Stimulated activated naive CD8-positive, alpha-beta T cell treated with anti-CD3 and anti-CD28 coated beads, Interleukin-15, Interleukin-2, amounts not matched to agents 100 ng/mL and 50 ng/mL, for 24 hours (primary cell): ENCODE measurements around the gene FAM151B.
"Not testable (repeated sequence)": the region's sequence is repeated elsewhere in the genome, so short reads cannot be mapped to it uniquely, and the experiment has no call there.

Source experiments
- H3K27ac Mint-ChIP-seq: one replicate; pipeline ENCODE4 v1.8.0; 2021; ENCODE audit warnings: mild to moderate bottlenecking, mixed read lengths
- H3K27me3 Mint-ChIP-seq: one replicate; pipeline ENCODE4 v1.8.0; 2021; ENCODE audit warnings: mixed read lengths
- H3K36me3 Mint-ChIP-seq: one replicate; pipeline ENCODE4 v1.8.0; 2021; ENCODE audit warnings: low read depth, mixed read lengths
- H3K4me1 Mint-ChIP-seq: one replicate; pipeline ENCODE4 v1.8.0; 2021; ENCODE audit warnings: low read depth, mixed read lengths
- H3K4me3 Mint-ChIP-seq: one replicate; pipeline ENCODE4 v1.8.0; 2021; ENCODE audit warnings: mild to moderate bottlenecking, mixed read lengths
- H3K9me3 Mint-ChIP-seq: one replicate; pipeline ENCODE4 v1.8.0; 2021; ENCODE audit warnings: mixed read lengths

Gene FAM151B, protein sequence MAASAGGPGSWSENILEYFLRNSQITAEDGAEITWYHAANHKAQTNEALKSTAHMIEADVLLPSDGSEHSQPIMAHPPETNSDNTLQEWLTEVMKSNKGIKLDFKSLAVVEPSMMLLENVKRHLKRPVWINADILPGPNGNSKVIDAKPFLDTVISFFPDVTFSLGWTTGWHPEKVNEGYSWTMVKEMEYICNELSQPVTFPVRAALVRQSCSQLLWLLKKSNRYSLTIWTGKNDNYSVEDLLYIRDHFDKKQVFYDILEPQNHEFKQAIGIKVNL

DNA sequence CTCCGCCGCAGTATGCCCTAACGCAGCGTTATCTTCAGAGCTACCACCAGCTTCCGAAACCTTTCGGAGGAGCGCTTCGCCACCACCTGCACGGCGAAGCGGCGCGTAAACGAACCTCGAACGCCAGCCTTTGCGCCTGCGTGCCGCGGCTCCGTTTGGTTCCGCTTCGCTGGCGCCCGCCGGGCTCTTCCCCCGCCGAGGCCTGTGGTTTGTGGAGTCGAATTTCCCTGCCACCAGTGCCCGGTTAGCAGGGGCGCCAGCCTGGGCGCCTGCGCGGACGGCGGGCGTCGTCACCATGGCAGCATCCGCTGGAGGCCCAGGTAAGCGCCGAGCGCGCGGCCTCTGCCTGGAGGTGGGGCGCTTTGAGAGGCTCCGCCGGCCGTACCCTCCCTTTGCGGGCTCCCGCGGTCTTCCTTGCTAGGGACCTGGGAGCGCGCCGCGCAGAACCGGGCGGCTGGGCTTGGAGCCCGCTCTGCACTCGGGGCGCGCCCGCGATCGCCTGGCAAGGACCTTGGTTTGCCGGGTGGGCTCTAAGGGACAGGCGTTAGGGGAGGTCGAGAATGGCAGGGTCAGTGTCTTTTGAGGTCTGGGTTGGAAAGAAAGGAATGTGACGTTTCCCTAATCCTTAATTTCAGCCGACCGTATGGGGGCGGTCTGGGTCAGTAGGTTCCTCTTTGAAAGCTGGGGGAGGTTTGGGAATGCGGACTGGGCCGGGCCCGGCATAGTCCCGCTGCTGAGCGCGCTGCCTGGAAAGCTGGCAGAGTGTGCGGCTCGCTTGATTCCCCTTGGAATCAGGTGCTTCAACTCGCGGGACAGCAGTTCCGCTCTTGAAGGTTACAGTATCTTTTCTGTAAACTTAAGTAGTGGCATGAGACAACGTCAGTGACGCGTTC, at the start of gene FAM151B:
Gene FAM151B, plus strand, starts transcription at position 272 of the 893 bp plus-strand sequence. Its CDS starts 24 bp downstream, at position 296.
- Mint-ChIP-seq H3K27me3 (peaks cover 29% of the 10 kb centered on the region), H3K4me3 (peak within 1 kb of the TSS; percentile 81), H3K36me3 (peaks cover 5% of the 10 kb centered on the region), H3K4me1 (peaks cover 19% of the 10 kb centered on the region), H3K9me3 (peaks cover under 1% of the 10 kb centered on the region), H3K27ac (no peak within 1 kb of the TSS)

DNA sequence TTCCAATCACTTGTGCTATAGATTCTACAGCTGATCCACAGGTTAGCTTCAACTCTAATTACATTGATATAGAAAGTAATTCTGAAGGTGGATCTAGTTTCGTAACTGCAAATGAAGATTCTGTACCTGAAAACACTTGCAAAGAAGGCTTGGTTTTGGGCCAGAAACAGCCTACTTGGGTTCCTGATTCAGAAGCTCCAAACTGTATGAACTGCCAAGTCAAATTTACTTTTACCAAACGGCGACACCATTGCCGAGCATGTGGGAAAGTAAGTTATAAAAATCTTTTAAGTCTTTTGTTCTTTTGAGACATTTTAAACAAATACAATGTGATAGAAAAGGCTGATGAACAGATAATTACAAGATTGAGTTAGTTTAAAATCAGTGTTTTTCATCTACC, 49.2 kb upstream of the FAM151B start:
- Mint-ChIP-seq H3K9me3 (no peaks in the 10 kb centered on the region), H3K4me3 (no peak overlapping the region), H3K27me3 (no peaks in the 10 kb centered on the region), H3K4me1 (no peaks in the 10 kb centered on the region), H3K36me3 (peaks cover 48% of the 10 kb centered on the region), H3K27ac (no peak overlapping the region)

DNA sequence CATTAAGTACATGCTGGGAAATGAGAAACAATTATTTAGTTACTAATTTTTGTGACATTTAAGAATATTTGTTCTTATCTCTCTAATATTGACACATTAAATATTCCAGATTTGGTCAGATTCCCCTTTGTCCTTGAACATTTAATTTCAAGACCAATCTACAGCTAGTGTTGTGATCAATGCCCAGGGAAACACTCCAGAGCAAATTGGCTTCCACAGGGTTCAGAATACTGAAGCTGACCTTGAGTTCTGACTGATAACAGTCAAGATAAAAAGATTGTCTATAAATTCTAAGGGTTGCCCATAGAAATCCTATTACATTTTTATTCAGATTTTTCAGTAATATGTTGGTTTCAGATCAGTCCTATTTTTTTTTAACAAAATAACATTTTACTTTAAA, 48.7 kb upstream of the FAM151B start:
- Mint-ChIP-seq H3K27ac (no peak overlapping the region), H3K36me3 (peaks cover 47% of the 10 kb centered on the region), H3K4me1 (no peaks in the 10 kb centered on the region), H3K27me3 (no peaks in the 10 kb centered on the region), H3K9me3 (no peaks in the 10 kb centered on the region), H3K4me3 (no peak overlapping the region)

DNA sequence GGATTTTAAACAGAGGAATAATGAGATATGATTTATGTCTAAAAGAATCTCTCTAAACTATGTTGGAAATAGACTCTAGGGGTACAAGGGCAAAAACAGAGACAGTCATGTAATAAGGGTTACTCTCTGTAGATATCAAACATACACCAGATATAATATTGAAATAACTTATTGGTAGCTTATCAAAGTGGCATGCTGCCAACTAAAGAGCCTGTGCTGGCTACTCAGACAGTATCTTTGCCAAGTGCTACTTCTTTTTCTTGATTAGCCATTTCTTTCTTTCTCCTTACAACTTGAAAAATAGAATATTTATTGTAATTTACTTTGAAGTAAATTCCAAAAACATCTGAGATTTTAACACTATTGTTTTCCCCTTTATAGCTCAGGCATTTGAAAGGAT, 45.2 kb upstream of the FAM151B start:
- H3K36me3 Mint-ChIP-seq, result peaks cover 30% of the 10 kb centered on the region
- no peak overlapping the region for H3K27ac Mint-ChIP-seq

DNA sequence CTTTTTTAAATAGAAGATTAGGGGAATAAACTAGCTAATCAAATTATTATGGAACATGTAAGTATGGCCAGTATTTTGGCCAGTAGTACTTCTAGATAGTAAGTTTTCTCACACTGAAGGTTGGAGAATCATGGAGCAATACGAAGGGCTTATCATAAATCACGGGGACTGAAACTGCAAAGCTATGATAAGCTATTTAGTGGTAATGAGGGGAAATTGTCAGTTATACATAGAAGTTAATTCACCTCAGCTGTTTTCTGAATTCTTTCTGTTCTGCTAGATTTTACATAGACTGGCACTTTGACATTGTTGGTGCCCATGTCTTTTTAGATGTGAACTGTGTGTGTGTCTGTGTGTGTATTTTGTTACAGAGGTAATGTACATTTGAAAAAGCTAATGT, 34.5 kb upstream of the FAM151B start:
- Mint-ChIP-seq H3K9me3 (no peaks in the 10 kb centered on the region), H3K4me3 (no peak overlapping the region), H3K27ac (no peak overlapping the region), H3K4me1 (no peaks in the 10 kb centered on the region), H3K27me3 (no peaks in the 10 kb centered on the region), H3K36me3 (peaks cover 51% of the 10 kb centered on the region)

More for the DNA sequence above, 45.2 kb upstream of the FAM151B start:
- no peaks in the 10 kb centered on the region for H3K27me3 Mint-ChIP-seq
- no peaks in the 10 kb centered on the region for H3K9me3 Mint-ChIP-seq
- peaks cover 4% of the 10 kb centered on the region for H3K4me1 Mint-ChIP-seq
- no peak overlapping the region for H3K4me3 Mint-ChIP-seq

DNA sequence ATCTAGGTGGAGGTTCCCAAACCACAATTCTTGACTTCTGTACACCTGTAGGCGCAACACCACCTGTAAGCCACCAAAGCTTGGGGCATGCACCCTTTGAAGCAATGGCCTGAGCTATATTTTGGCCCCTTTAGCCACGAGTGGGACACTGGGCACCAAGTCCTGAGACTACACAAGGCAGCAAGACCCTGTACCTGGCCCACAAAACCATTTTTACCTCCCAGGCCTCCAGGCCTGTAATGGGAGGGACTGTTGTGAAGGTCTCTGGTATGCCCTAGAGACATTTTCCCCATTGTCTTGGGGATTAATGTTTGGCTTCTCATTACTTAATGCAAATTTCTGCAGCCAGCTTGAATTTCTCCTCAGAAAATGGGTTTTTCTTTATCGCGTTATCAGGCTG, 24.6 kb upstream of the FAM151B start:
- peaks cover 83% of the 10 kb centered on the region for H3K36me3 Mint-ChIP-seq
- peaks cover 11% of the 10 kb centered on the region for H3K9me3 Mint-ChIP-seq
- H3K27ac Mint-ChIP-seq, result no peak overlapping the region
- no peak overlapping the region for H3K4me3 Mint-ChIP-seq
- no peaks in the 10 kb centered on the region for H3K27me3 Mint-ChIP-seq
- H3K4me1 Mint-ChIP-seq, result no peaks in the 10 kb centered on the region

DNA sequence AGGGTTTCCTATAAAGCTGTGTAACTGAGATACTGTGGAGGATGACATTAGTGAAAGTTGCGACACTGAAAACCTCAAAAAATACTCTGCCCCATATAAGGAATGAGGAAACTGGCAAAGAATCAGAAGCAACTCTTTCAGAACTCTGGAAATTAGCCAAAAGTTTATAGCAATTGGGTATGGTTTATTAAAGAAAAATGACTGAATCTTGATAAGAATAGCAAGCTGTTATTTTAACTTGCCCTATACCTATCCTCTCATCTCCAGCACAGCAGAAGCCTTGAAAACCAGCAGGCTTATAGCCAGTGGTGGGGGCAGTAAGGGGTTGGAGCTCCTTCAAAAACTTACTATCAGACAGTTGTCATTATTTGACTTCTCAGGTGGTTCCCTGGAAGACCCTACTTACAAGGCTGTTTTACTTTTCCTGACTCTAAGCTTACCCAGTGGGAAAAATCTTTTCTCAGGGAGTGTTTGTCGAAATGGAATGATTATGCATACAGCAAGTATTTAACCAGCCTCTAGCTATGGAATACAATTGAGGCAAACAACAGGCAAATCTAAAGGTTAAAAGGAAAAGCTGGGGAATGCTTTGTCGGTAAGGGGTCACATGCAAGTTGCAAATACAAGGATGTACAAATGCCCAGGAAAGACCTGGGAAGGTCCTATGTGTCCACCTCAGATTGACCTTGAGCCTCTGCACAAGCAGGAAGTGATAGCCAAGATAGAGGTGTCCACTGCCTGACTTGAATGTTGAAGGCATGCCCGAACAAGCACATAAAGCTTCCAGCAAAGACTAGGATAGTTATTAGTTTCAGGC, 21.0 kb upstream of the FAM151B start:
- Mint-ChIP-seq H3K4me3 (no peak overlapping the region), H3K36me3 (peaks cover 81% of the 10 kb centered on the region)

DNA sequence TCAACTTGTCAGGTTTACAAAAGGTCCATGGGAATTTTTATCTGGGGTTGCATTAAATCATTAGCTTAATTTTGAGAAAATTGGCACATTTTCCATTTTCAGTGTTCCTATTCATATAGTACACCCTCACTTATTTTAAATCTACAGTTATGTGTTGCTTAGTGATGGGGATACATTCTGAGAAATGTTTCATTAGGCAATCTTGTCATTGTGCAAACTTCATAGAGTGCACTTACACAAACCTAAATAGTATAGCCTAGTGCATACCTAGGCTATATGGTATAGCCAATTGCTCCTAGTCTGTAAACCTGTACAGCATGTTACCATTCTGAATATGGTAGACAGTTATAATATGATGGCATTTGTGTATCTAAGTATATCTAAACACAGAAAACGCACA, 19.8 kb upstream of the FAM151B start:
- Mint-ChIP-seq H3K27me3 (no peaks in the 10 kb centered on the region), H3K4me1 (no peaks in the 10 kb centered on the region), H3K27ac (no peak overlapping the region), H3K36me3 (peaks cover 80% of the 10 kb centered on the region), H3K4me3 (no peak overlapping the region), H3K9me3 (peaks cover 20% of the 10 kb centered on the region)

More for the DNA sequence above, 21.0 kb upstream of the FAM151B start:
- peaks cover 18% of the 10 kb centered on the region for H3K9me3 Mint-ChIP-seq
- no peak overlapping the region for H3K27ac Mint-ChIP-seq
- no peaks in the 10 kb centered on the region for H3K27me3 Mint-ChIP-seq
- no peaks in the 10 kb centered on the region for H3K4me1 Mint-ChIP-seq

DNA sequence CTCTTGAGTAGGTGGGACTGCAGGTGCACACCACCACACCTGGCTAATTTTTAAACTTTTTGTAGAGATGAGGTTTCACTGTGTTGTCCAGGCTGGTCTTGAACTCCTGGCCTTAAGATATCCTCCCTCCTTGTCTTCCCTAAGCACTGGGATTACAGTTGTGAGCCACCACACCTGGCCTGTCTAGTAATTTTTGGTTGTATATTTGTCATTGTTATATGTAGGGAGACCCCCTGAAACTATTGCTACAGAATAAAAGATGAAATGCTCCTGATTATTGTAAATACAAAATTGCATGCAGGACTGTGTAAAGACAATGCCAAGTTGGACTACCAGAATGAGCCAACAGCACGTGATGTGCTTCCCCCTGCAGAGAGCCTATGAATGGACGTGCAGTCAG, 17.3 kb upstream of the FAM151B start:
- H3K4me1 Mint-ChIP-seq, H3K4me3 Mint-ChIP-seq, H3K27me3 Mint-ChIP-seq, H3K27ac Mint-ChIP-seq: not testable (repeated sequence)
- Mint-ChIP-seq H3K9me3 (peaks cover 13% of the 10 kb centered on the region), H3K36me3 (peaks cover 82% of the 10 kb centered on the region)

DNA sequence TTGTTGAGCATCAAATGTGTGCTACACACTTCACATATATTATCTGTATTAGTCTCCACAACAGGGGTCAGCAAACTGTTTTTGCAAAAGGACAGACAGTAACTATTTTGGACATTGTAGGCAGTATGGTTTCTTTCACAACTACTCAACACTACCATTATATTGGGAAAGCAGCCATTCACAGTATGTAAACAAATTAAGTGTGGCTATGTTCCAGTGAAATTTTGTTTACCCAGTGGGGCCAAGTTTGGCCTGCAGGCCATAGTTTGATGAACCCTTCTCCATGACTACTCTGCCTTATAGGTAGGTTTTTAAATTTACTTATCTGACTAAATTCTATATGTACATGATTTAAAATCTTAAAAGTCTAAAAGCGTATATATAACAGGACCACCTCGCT, 13.0 kb upstream of the FAM151B start:
- Mint-ChIP-seq H3K4me3 (no peak overlapping the region), H3K36me3 (peaks cover 70% of the 10 kb centered on the region)

DNA sequence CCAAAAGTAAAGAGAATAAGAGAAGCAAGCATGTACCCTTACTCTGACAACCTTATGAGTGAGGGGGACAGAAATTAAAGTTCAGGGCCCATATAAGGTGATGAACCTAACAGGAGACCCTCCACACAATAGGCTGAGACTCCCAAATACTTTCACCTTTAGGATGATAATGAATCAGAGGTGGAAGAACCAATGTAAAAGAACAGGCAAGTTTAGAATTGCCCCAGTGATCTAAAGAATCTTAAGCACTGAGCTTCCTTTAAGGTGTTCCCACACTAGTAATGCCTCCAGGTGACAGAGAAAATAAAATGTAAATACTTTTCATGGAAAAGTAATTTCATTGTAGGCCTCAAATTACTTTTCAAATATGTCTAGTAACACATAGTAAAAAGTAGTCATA, 8.2 kb upstream of the FAM151B start:
- Mint-ChIP-seq H3K4me1 (no peaks in the 10 kb centered on the region), H3K27ac (no peak overlapping the region), H3K27me3 (no peaks in the 10 kb centered on the region), H3K4me3 (no peak overlapping the region), H3K36me3 (peaks cover 61% of the 10 kb centered on the region), H3K9me3 (peaks cover 10% of the 10 kb centered on the region)

More for the DNA sequence above, 13.0 kb upstream of the FAM151B start:
- Mint-ChIP-seq H3K4me1 (no peaks in the 10 kb centered on the region), H3K27ac (no peak overlapping the region), H3K27me3 (no peaks in the 10 kb centered on the region), H3K9me3 (peaks cover 4% of the 10 kb centered on the region)

DNA sequence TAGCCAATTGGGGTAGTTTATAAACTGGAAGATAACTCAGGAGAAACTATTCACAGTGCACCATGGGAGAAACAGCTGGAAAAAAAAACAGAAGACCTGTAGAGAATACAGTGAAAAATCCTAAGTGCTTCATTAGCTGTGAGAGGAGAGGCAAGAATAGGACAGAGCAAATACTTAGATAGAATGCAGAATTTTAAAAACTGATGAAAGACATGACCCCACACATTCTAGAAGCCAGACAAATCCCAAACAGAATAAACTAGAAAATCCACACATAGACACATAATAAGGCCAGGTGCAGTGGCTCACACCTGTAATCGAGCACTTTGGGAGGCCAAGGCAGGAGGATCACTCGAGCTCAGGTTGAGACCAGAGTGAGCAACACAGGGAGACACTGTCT, 7.5 kb upstream of the FAM151B start:
- Mint-ChIP-seq H3K4me3 (no peak overlapping the region), H3K9me3 (peaks cover 10% of the 10 kb centered on the region), H3K27ac (no peak overlapping the region), H3K36me3 (peaks cover 54% of the 10 kb centered on the region), H3K27me3 (no peaks in the 10 kb centered on the region), H3K4me1 (no peaks in the 10 kb centered on the region)

DNA sequence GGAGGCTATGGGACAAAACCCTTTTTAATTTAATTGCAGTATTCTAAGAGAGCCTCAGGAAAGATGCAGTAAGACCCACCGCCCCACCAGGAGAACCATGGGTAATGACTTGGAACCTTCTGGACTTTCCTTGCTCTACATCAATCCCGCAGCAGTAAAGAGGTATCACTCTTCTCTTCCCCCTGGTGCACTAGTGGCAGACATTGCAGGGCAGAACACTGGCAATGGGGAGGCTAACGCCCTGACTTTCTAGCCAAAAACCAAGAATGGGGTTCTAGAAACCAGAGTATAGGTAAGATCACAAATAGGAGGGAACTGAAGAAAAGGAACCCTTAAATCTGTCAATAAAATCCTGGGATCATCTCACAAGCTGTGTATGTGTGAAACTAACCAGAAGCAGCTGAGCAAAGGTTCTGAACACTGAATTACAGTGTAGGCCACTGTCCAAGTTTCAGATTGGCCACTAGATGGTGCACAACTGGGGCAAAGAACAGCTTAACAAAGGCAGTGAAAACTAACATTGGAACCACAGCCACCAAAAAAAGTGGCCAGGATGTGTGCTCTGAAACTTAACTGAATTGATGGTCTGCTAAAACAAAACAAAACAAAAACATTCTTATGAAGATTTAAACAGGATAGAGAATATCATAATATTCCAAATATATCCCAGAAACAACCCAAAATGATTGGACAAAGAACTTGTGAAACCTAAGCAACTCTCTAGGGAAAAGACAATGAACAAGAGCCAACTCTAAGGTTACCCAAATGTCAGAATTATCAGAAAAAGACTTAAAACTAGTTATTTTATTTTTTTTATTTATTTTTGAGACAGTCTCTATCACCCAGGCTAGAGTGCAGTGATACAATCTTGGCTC, 6.6 kb upstream of the FAM151B start:
- peaks cover 10% of the 10 kb centered on the region for H3K9me3 Mint-ChIP-seq
- H3K27me3 Mint-ChIP-seq, result peaks cover 2% of the 10 kb centered on the region
- no peak overlapping the region for H3K4me3 Mint-ChIP-seq

DNA sequence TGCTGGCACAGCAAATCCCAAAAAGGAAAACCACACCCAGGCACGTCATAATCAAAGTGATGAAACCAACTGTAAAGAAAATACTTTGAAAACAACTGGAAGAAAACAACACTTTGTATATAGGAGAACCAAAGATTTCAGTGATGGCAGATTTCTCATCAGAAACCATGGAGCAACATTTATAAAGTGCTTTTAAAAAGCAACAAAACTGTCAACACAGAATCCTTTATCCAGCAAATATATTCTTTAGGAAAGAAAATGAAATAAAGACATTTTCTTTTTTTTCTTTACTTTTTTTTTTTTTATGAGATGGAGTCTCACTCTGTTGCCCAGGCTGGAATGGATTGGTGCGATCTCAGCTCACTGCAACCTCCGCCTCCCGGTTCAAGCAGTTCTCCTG, 5.3 kb upstream of the FAM151B start:
- H3K36me3 Mint-ChIP-seq, result peaks cover 43% of the 10 kb centered on the region

More for the DNA sequence above, 6.6 kb upstream of the FAM151B start:
- Mint-ChIP-seq H3K4me1 (no peaks in the 10 kb centered on the region), H3K36me3 (peaks cover 51% of the 10 kb centered on the region), H3K27ac (no peak overlapping the region)

More for the DNA sequence above, 5.3 kb upstream of the FAM151B start:
- Mint-ChIP-seq H3K27ac (no peak overlapping the region), H3K4me1 (peaks cover 9% of the 10 kb centered on the region), H3K4me3 (no peak overlapping the region), H3K27me3 (peaks cover 12% of the 10 kb centered on the region), H3K9me3 (peaks cover 10% of the 10 kb centered on the region)
